ENCODE measurements around the gene FSTL5. TPM values are rescaled to one million over a fixed set of nuclear protein-coding genes. Genes with fewer than 3 reads are reported as not detected.

FSTL5 gene
- total and polyA plus RNA-seq, 4 experiments from 2014 or later: not detected

DNA sequence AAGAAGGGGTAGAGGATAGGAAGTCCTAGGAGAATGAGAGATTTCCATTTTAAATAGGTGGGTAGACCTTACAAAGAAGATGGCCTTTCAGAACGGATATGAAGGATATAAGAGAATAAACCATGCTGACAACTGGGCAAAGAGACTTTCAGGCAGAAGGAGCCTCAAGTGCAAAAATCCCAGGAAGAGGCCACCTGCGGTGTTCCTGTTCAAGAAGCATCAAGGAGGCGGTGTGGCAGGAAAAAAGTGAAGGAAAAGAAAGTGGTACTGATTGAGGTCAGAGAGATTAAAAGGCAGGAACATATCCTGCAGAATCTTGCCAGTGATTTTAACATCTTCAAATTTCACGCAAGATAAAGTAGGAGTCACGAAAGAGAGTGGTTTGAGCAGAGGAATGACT lies 172.0 kb downstream of the FSTL5 start:
- ChIA-PET CTCF (ENCODE audit: partially characterized antibody) (no interaction called here), POLR2A (ENCODE audit: partially characterized antibody) (no interaction called here)
- Mint-ChIP-seq H3K4me3 (no peak overlapping the region), H3K9me3 (peaks cover 0 to 13% (median 5%) of the 10 kb centered on the region in 8 donors), H3K27me3 (no peaks in the 10 kb centered on the region), H3K27ac (no peak overlapping the region), H3K4me1 (no peaks in the 10 kb centered on the region), H3K36me3 (no peaks in the 10 kb centered on the region)
- Histone ChIP-seq H3K27me3 (ENCODE audit: insufficient read depth, low read length) (no peaks in the 10 kb centered on the region), H3K4me1 (ENCODE audit: insufficient read depth, low read length) (no peaks in the 10 kb centered on the region), H3K36me3 (ENCODE audit: insufficient read depth, low read length) (no peaks in the 10 kb centered on the region), H3K4me3 (ENCODE audit: low read length in 2 of 2) (no peak overlapping the region), H3K27ac (ENCODE audit: low read depth, low read length) (no peak overlapping the region), H3K9me3 (ENCODE audit: control insufficient read depth in 1 of 2, low read length in 2 of 2) (no peaks in the 10 kb centered on the region)
- no peak for DNase-seq
- intact Hi-C loops (cut with micrococcal nuclease): no loop called here

DNA sequence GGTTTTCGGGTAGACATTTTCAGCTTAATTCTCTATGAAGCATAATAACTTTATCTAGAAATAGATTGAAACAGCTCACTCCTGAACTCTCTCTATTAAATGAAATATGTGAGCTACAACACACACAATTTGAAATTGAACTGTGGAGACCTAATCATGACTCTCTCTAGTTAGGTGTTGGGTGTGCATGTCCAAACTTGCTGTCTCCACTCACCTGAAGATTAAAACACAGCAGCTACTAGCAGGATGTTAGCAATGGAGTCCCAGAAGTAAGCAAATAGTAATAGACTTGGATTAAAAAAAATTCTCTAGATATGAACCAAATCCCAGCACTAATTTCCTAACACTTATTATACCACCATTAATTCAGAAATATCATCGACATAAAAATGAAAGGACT lies 173.1 kb downstream of the FSTL5 start:
- no peaks in the 10 kb centered on the region for H3K9me3 ChIP-seq (ENCODE audit: control insufficient read depth in 1 of 2, low read length in 2 of 2)
- no peaks in the 10 kb centered on the region for H3K36me3 ChIP-seq (ENCODE audit: insufficient read depth, low read length)
- no peak overlapping the region for H3K27ac ChIP-seq (ENCODE audit: low read depth, low read length)
- DNase-seq: no peak
- Mint-ChIP-seq H3K4me3 (no peak overlapping the region), H3K27ac (no peak overlapping the region), H3K36me3 (no peaks in the 10 kb centered on the region), H3K4me1 (no peaks in the 10 kb centered on the region), H3K9me3 (peaks cover 0 to 10% (median 4%) of the 10 kb centered on the region in 8 donors), H3K27me3 (no peaks in the 10 kb centered on the region)
- no peaks in the 10 kb centered on the region for H3K4me1 ChIP-seq (ENCODE audit: insufficient read depth, low read length)
- ChIA-PET CTCF (ENCODE audit: partially characterized antibody) (no interaction called here), POLR2A (ENCODE audit: partially characterized antibody) (no interaction called here)
- intact Hi-C loops (cut with micrococcal nuclease): no loop called here
- H3K27me3 ChIP-seq (ENCODE audit: insufficient read depth, low read length): no peaks in the 10 kb centered on the region
- no peak overlapping the region for H3K4me3 ChIP-seq (ENCODE audit: low read length in 2 of 2)

DNA sequence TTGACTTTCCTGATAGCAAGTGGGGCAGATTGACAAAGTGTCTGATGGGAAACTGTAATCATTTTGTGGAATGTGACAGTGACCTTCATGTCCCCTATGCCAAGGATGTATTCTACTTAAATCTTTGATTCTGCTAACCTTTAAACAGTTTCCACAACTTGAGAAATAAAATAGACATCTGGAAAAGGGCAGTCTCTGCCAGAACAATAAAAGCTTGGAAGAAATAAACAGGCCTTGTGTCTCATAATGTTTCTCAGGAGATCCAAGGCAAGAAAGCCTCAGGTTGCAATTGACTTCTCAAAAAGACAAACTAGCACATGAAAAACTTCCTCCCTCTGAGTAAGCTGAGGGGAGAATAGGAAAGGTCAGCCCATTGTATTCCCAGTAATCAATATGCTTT lies 174.9 kb downstream of the FSTL5 start:
- H3K27ac Mint-ChIP-seq: no peak overlapping the region
- no peak overlapping the region for H3K27ac ChIP-seq (ENCODE audit: low read depth, low read length)
- no peak overlapping the region for H3K4me3 ChIP-seq (ENCODE audit: low read length in 2 of 2)
- ChIA-PET CTCF (ENCODE audit: partially characterized antibody) (no interaction called here), POLR2A (ENCODE audit: partially characterized antibody) (no interaction called here)
- no peaks in the 10 kb centered on the region for H3K4me1 ChIP-seq (ENCODE audit: insufficient read depth, low read length)
- H3K27me3 ChIP-seq (ENCODE audit: insufficient read depth, low read length): no peaks in the 10 kb centered on the region
- no peaks in the 10 kb centered on the region for H3K36me3 Mint-ChIP-seq
- no peaks in the 10 kb centered on the region for H3K27me3 Mint-ChIP-seq
- no peaks in the 10 kb centered on the region for H3K9me3 ChIP-seq (ENCODE audit: control insufficient read depth in 1 of 2, low read length in 2 of 2)
- no peaks in the 10 kb centered on the region for H3K4me1 Mint-ChIP-seq
- no peaks in the 10 kb centered on the region for H3K36me3 ChIP-seq (ENCODE audit: insufficient read depth, low read length)
- intact Hi-C loops (cut with micrococcal nuclease): no loop called here
- H3K4me3 Mint-ChIP-seq: no peak overlapping the region
- no peak for DNase-seq
- peaks cover 0 to 13% (median 0%) of the 10 kb centered on the region in 8 donors for H3K9me3 Mint-ChIP-seq

DNA sequence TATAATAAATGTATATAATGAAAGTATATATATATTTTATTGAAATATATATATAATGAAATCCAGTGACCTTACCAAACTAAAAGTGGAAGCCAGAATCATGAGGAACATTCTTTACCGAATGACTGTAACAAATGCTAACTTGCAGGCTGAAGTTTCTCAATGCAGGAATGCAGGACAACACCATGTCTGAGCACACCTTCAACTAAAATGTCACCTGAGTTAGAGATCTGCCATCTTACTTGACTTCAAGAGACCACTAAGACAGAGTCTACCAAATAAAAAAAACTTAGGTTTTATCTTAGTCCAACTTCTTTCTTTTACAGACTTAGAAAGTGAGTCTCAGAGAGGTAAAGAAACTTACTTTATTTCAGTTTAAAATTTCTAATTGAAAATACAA lies 176.2 kb downstream of the FSTL5 start:
- Mint-ChIP-seq H3K4me3 (no peak overlapping the region), H3K9me3 (peaks cover 0 to 13% (median 0%) of the 10 kb centered on the region in 8 donors), H3K4me1 (no peaks in the 10 kb centered on the region), H3K36me3 (no peaks in the 10 kb centered on the region), H3K27ac (no peak overlapping the region), H3K27me3 (no peaks in the 10 kb centered on the region)
- ChIA-PET POLR2A (ENCODE audit: partially characterized antibody) (no interaction called here), CTCF (ENCODE audit: partially characterized antibody) (no interaction called here)
- no peaks in the 10 kb centered on the region for H3K36me3 ChIP-seq (ENCODE audit: insufficient read depth, low read length)
- DNase-seq: no peak
- H3K27ac ChIP-seq (ENCODE audit: low read depth, low read length): no peak overlapping the region
- no peaks in the 10 kb centered on the region for H3K4me1 ChIP-seq (ENCODE audit: insufficient read depth, low read length)
- no peak overlapping the region for H3K4me3 ChIP-seq (ENCODE audit: low read length in 2 of 2)
- intact Hi-C loops (cut with micrococcal nuclease): no loop called here
- no peaks in the 10 kb centered on the region for H3K9me3 ChIP-seq (ENCODE audit: control insufficient read depth in 1 of 2, low read length in 2 of 2)
- H3K27me3 ChIP-seq (ENCODE audit: insufficient read depth, low read length): no peaks in the 10 kb centered on the region

DNA sequence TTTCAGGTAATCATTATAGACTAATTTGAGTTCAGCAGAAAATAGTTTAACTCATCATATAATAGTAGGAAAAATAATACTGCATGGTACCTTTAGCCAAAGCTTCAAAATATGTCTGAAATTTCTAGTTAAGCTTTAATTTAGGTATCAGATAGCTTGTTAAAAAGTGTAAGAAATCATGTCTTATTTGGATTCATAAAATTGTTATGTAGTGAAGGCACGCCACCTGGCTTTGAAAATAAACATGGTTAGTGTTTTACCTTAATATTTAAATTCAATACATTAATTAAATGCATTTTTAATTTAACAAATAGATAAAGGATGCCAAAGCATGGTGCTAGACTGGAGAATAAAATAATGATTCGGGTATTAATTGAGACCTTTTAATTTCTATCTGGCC lies 211.4 kb downstream of the FSTL5 start:
- H3K27ac ChIP-seq (ENCODE audit: low read depth, low read length): no peak overlapping the region
- no peaks in the 10 kb centered on the region for H3K36me3 ChIP-seq (ENCODE audit: insufficient read depth, low read length)
- Mint-ChIP-seq H3K9me3 (peaks cover 0 to 11% (median 3%) of the 10 kb centered on the region in 8 donors), H3K27me3 (no peaks in the 10 kb centered on the region), H3K4me1 (no peaks in the 10 kb centered on the region), H3K36me3 (no peaks in the 10 kb centered on the region), H3K27ac (no peak overlapping the region), H3K4me3 (no peak overlapping the region)
- no peaks in the 10 kb centered on the region for H3K27me3 ChIP-seq (ENCODE audit: insufficient read depth, low read length)
- DNase-seq: no peak
- intact Hi-C loops (cut with micrococcal nuclease): no loop called here
- CTCF ChIA-PET (ENCODE audit: partially characterized antibody): no interaction called here
- no peak overlapping the region for H3K4me3 ChIP-seq (ENCODE audit: low read length in 2 of 2)
- POLR2A ChIA-PET (ENCODE audit: partially characterized antibody): no interaction called here
- H3K9me3 ChIP-seq (ENCODE audit: control insufficient read depth in 1 of 2, low read length in 2 of 2): no peaks in the 10 kb centered on the region
- no peaks in the 10 kb centered on the region for H3K4me1 ChIP-seq (ENCODE audit: insufficient read depth, low read length)

DNA sequence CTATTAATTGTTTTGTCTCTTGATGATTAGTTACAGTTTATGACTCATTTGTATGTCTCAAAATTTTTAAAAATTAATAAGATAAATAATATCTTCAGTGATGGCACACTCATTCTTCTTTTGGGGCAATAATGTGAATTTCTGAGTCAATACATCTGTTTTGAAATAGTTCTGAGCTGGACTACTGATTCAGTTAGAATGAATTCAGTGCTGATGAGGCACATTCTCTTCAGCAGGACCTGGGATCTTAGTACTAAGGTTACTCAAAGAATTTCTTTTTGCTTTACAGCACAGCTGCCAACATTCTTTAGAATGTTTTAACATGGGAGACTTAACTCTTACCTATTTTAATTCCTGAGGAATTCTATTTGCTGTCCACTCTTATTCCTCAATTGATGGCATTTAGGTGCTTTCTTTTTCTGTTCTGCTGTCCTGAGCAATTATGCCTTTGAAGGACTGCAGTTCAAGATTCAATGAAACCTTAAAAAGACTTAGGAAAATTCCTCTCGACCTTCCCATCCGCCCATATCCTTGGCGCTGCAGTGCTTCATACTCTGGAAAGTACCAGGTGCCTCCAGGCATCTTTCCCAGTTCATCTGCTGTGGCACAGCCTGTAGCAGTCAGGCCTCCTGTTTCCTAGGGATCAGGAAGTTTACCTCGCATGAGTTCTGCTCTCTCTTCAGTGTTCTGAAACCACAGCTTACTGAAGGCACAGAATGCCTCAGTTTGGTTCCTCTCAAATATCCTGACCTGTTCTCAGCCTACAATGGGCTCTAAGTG lies 213.7 kb downstream of the FSTL5 start:
- Mint-ChIP-seq H3K9me3 (peaks cover 0 to 11% (median 3%) of the 10 kb centered on the region in 8 donors), H3K4me1 (no peaks in the 10 kb centered on the region), H3K4me3 (no peak overlapping the region), H3K36me3 (no peaks in the 10 kb centered on the region), H3K27ac (no peak overlapping the region), H3K27me3 (no peaks in the 10 kb centered on the region)
- intact Hi-C loops (cut with micrococcal nuclease): no loop called here
- Histone ChIP-seq H3K27me3 (ENCODE audit: insufficient read depth, low read length) (no peaks in the 10 kb centered on the region), H3K27ac (ENCODE audit: low read depth, low read length) (no peak overlapping the region), H3K36me3 (ENCODE audit: insufficient read depth, low read length) (no peaks in the 10 kb centered on the region), H3K4me1 (ENCODE audit: insufficient read depth, low read length) (no peaks in the 10 kb centered on the region), H3K4me3 (ENCODE audit: low read length in 2 of 2) (no peak overlapping the region), H3K9me3 (ENCODE audit: control insufficient read depth in 1 of 2, low read length in 2 of 2) (no peaks in the 10 kb centered on the region)
- peak in 1 of 5 donors; percentile 13 for DNase-seq
- CTCF ChIA-PET (ENCODE audit: partially characterized antibody): no interaction called here
- POLR2A ChIA-PET (ENCODE audit: partially characterized antibody): no interaction called here

DNA sequence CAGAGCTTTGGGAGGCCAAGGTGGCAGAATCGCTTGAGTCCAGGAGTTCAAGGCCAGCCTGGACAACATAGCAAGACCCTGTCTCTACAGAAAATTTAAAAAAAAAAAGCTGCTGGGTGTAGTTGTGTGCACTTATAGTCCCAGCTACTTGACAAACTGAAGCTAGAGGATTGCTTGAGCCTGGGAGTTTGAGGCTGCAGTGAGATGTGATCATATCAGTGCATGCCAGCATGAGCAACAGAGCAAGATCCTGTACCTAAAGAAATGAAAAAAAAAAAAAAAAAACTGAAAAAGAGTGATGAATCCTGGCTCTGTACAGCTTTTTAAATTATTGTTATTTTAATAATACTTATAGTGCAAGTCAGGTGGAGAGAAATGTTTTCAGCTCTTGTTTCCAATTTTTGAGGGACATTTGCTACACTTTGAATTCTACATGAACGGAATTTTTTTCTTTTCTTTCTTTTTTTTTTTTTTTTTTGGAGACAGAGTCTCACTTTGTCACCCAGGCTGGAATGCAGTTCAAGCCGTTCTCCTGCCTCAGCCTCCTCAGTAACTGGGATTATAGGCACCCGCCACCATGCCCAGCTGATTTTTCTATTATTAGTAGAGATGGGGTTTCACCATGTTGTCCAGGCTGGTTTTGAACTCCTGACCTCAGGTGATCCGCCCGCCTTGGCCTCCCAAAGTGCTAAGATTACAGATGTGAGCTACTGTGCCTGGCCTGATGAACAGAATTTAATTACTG lies 215.6 kb downstream of the FSTL5 start:
- no peak overlapping the region for H3K4me3 Mint-ChIP-seq
- peak in 1 of 5 donors; percentile 11 for DNase-seq
- POLR2A ChIA-PET (ENCODE audit: partially characterized antibody): no interaction called here

More for the DNA sequence above, 215.6 kb downstream of the FSTL5 start:
- no peaks in the 10 kb centered on the region for H3K4me1 ChIP-seq (ENCODE audit: insufficient read depth, low read length)
- CTCF ChIA-PET (ENCODE audit: partially characterized antibody): interaction anchor here (0.7 kb wide), 2 partner anchors 51 to 1766 kb away, joined by 3 read pairs; no protein-coding TSS in a partner anchor
- H3K27ac Mint-ChIP-seq: no peak overlapping the region
- no peak overlapping the region for H3K4me3 ChIP-seq (ENCODE audit: low read length in 2 of 2)
- no peaks in the 10 kb centered on the region for H3K9me3 ChIP-seq (ENCODE audit: control insufficient read depth in 1 of 2, low read length in 2 of 2)
- no peaks in the 10 kb centered on the region for H3K36me3 ChIP-seq (ENCODE audit: insufficient read depth, low read length)
- no peaks in the 10 kb centered on the region for H3K4me1 Mint-ChIP-seq
- H3K9me3 Mint-ChIP-seq: peaks cover 0 to 11% (median 4%) of the 10 kb centered on the region in 8 donors
- H3K36me3 Mint-ChIP-seq: no peaks in the 10 kb centered on the region
- no peaks in the 10 kb centered on the region for H3K27me3 ChIP-seq (ENCODE audit: insufficient read depth, low read length)
- no peak overlapping the region for H3K27ac ChIP-seq (ENCODE audit: low read depth, low read length)
- H3K27me3 Mint-ChIP-seq: no peaks in the 10 kb centered on the region
- intact Hi-C loops (cut with micrococcal nuclease): no loop called here

All from CD4-positive, alpha-beta memory T cell (primary cell).